ENCODE measurements around the gene AK5. TPM values are rescaled to one million over a fixed set of nuclear protein-coding genes. Genes with fewer than 3 reads are reported as not detected.

Gene AK5
- total and polyA plus RNA-seq, 2 donors (not counting 1 experiment from before 2014, with no cell fraction given), result 0.18 TPM; not detected in 1

- Mint-ChIP-seq H3K27me3 (peaks cover 8% of the 10 kb centered on the region), H3K27ac (no peak overlapping the region), H3K9me3 (ENCODE audit: insufficient read depth) (no peaks in the 10 kb centered on the region), H3K4me1 (no peaks in the 10 kb centered on the region), H3K4me3 (no peak overlapping the region)
- no peaks in the 10 kb centered on the region for H3K27me3 ChIP-seq (replicated peaks in 1 of 4; ENCODE audit: control extremely low read depth in 1 of 4, control insufficient read depth in 3 of 4, insufficient read depth in 4 of 4, low read length in 3 of 4)
- intact Hi-C loops (cut with micrococcal nuclease), result no loop called here
- POLR2A ChIA-PET, result no interaction called here
- TF ChIP-seq CTCF (IDR thresholded peaks at IDR 0.05) (no peak), EZH2 (IDR thresholded peaks at IDR 0.05; ENCODE audit: borderline replicate concordance, insufficient read depth, low read depth, low read length, poor library complexity, severe bottlenecking) (no peak)
- ATAC-seq (ENCODE audit: low read depth), result no peak
- H2AFZ ChIP-seq (ENCODE audit: insufficient read depth, low read depth, low read length, poor library complexity, severe bottlenecking), result no peak overlapping the region
- no peaks in the 10 kb centered on the region for H3K36me3 ChIP-seq (replicated peaks in 1 of 2; ENCODE audit: control extremely low read depth in 1 of 2, control insufficient read depth in 1 of 2, extremely low read depth in 1 of 2, insufficient read depth in 2 of 2, low read length in 1 of 2)
- DNase-seq, result no peak
- no peak overlapping the region for H3K4me2 ChIP-seq (replicated peaks; ENCODE audit: low read depth, low read length, poor library complexity, severe bottlenecking)
- no peaks in the 10 kb centered on the region for H3K4me1 ChIP-seq (ENCODE audit: control insufficient read depth in 2 of 2, insufficient read depth in 2 of 2, low read length in 2 of 2)
- H3K9ac ChIP-seq (ENCODE audit: low read length), result no peak overlapping the region
- CTCF ChIA-PET, result no interaction called here
- H3K4me3 ChIP-seq (ENCODE audit: control extremely low read depth in 1 of 5, extremely low read depth in 1 of 5, insufficient read depth in 1 of 5, low read depth in 2 of 5, low read length in 4 of 5), result no peak overlapping the region
- no peaks in the 10 kb centered on the region for H3K79me2 ChIP-seq (ENCODE audit: control insufficient read depth, insufficient read depth, low read length)
- no peak overlapping the region for H3K27ac ChIP-seq (ENCODE audit: low read length in 2 of 2)
- no CpG with 5 or more reads among the region's 2 CpGs for WGBS (ENCODE audit: insufficient coverage)
- H3K9me3 ChIP-seq (ENCODE audit: control extremely low read depth in 1 of 3, control insufficient read depth in 2 of 3, insufficient read depth in 1 of 3, low read length in 2 of 3), result no peaks in the 10 kb centered on the region
- H4K20me1 ChIP-seq (ENCODE audit: control insufficient read depth, insufficient read depth, low read length, poor library complexity, severe bottlenecking), result no peaks in the 10 kb centered on the region
These were observed 112.3 kb downstream of the AK5 start for GRCh38 chr1:77394166-77394565.

- Mint-ChIP-seq H3K27ac (no peak overlapping the region), H3K27me3 (peaks cover 8% of the 10 kb centered on the region), H3K9me3 (ENCODE audit: insufficient read depth) (no peaks in the 10 kb centered on the region), H3K4me1 (no peaks in the 10 kb centered on the region), H3K4me3 (no peak overlapping the region)
- H3K36me3 ChIP-seq (replicated peaks in 1 of 2; ENCODE audit: control extremely low read depth in 1 of 2, control insufficient read depth in 1 of 2, extremely low read depth in 1 of 2, insufficient read depth in 2 of 2, low read length in 1 of 2), result no peaks in the 10 kb centered on the region
- no peak overlapping the region for H3K9ac ChIP-seq (ENCODE audit: low read length)
- no peak overlapping the region for H2AFZ ChIP-seq (ENCODE audit: insufficient read depth, low read depth, low read length, poor library complexity, severe bottlenecking)
- no peak for TF ChIP-seq CTCF (IDR thresholded peaks at IDR 0.05)
- no peak for TF ChIP-seq EZH2 (IDR thresholded peaks at IDR 0.05; ENCODE audit: borderline replicate concordance, insufficient read depth, low read depth, low read length, poor library complexity, severe bottlenecking)
- CTCF ChIA-PET, result no interaction called here
- H3K4me1 ChIP-seq (ENCODE audit: control insufficient read depth in 2 of 2, insufficient read depth in 2 of 2, low read length in 2 of 2), result no peaks in the 10 kb centered on the region
- no peak overlapping the region for H3K27ac ChIP-seq (ENCODE audit: low read length in 2 of 2)
- H3K79me2 ChIP-seq (ENCODE audit: control insufficient read depth, insufficient read depth, low read length), result no peaks in the 10 kb centered on the region
- DNase-seq (no peak), ATAC-seq (ENCODE audit: low read depth) (no peak)
- H3K27me3 ChIP-seq (replicated peaks in 1 of 4; ENCODE audit: control extremely low read depth in 1 of 4, control insufficient read depth in 3 of 4, insufficient read depth in 4 of 4, low read length in 3 of 4), result no peaks in the 10 kb centered on the region
- POLR2A ChIA-PET, result no interaction called here
- H4K20me1 ChIP-seq (ENCODE audit: control insufficient read depth, insufficient read depth, low read length, poor library complexity, severe bottlenecking), result no peaks in the 10 kb centered on the region
- H3K4me2 ChIP-seq (replicated peaks; ENCODE audit: low read depth, low read length, poor library complexity, severe bottlenecking), result no peak overlapping the region
- no peaks in the 10 kb centered on the region for H3K9me3 ChIP-seq (ENCODE audit: control extremely low read depth in 1 of 3, control insufficient read depth in 2 of 3, insufficient read depth in 1 of 3, low read length in 2 of 3)
- intact Hi-C loops (cut with micrococcal nuclease), result no loop called here
- H3K4me3 ChIP-seq (ENCODE audit: control extremely low read depth in 1 of 5, extremely low read depth in 1 of 5, insufficient read depth in 1 of 5, low read depth in 2 of 5, low read length in 4 of 5), result no peak overlapping the region
These were observed 113.2 kb downstream of the AK5 start for GRCh38 chr1:77395051-77395450.

All from B cell (primary cell).